KMS-11 (cell line): Measurements from ENCODE around the gene RETREG1.
"Not testable (repeated sequence)": the region's sequence is repeated elsewhere in the genome, so short reads cannot be mapped to it uniquely, and the experiment has no call there.

ENCODE experiments used
- H2AFZ ChIP-seq: fragments of 200-600 bp; sonication (generic); 2 replicates; pipeline ENCODE4 v1.6.1; 2016; ENCODE audit warnings: antibody characterized with exemption, mixed run types, low read depth
- H3K27ac ChIP-seq: fragments of 200-600 bp; sonication (generic); 2 replicates; pipeline ENCODE4 v1.6.1; 2016; ENCODE audit warnings: mild to moderate bottlenecking, mixed run types
- H3K27me3 ChIP-seq: fragments of 200-600 bp; sonication (generic); 2 replicates; pipeline ENCODE4 v1.6.1; 2017; ENCODE audit warnings: mild to moderate bottlenecking, low read depth, mixed run types, moderate library complexity; ENCODE audit not compliant: insufficient read depth
- H3K36me3 ChIP-seq: fragments of 200-600 bp; sonication (generic); 2 replicates; pipeline ENCODE4 v1.6.1; 2017; ENCODE audit warnings: mild to moderate bottlenecking, mixed run types; ENCODE audit not compliant: insufficient read depth
- H3K4me1 ChIP-seq: fragments of 200-600 bp; sonication (generic); 2 replicates; pipeline ENCODE4 v1.6.1; 2016; ENCODE audit warnings: mild to moderate bottlenecking, low read depth, mixed run types; ENCODE audit not compliant: poor library complexity, severe bottlenecking
- H3K4me2 ChIP-seq: fragments of 200-600 bp; sonication (generic); 2 replicates; pipeline ENCODE4 v1.7.0; 2016; ENCODE audit warnings: mild to moderate bottlenecking, mixed run types
- H3K4me3 ChIP-seq: fragments of 200-600 bp; sonication (generic); IDR thresholded peaks from 2 replicates; pipeline ENCODE4 v1.6.1; 2017; ENCODE audit warnings: low read depth, low read length, mixed read lengths; ENCODE audit not compliant: insufficient read depth
- H3K79me2 ChIP-seq: fragments of 200-600 bp; sonication (generic); 2 replicates; pipeline ENCODE4 v1.6.1; 2016; ENCODE audit warnings: low read depth, mixed run types; ENCODE audit not compliant: insufficient read depth
- H3K9ac ChIP-seq: fragments of 200-600 bp; sonication (generic); 2 replicates; pipeline ENCODE4 v1.6.1; 2016; ENCODE audit warnings: mild to moderate bottlenecking, mixed run types
- H4K20me1 ChIP-seq: fragments of 200-600 bp; sonication (generic); 2 replicates; pipeline ENCODE4 v1.6.1; 2016; ENCODE audit warnings: mild to moderate bottlenecking, mixed run types; ENCODE audit not compliant: insufficient read depth
- CTCF ChIP-seq: fragments of 200-600 bp; sonication (generic); conservative IDR thresholded peaks from 2 replicates; pipeline ENCODE4 v1.6.1; 2017; ENCODE audit warnings: low read depth, mild to moderate bottlenecking, antibody characterized with exemption, low read length, moderate library complexity, mixed read lengths

Gene RETREG1

GRCh38 chr5:16548115-16548514 lies 68.7 kb downstream of the RETREG1 start:
- Histone ChIP-seq H3K4me3 (no peak overlapping the region), H3K9ac (no peak overlapping the region), H3K4me1 (no peaks in the 10 kb centered on the region), H3K4me2 (no peak overlapping the region), H4K20me1 (no peaks in the 10 kb centered on the region), H3K79me2 (no peaks in the 10 kb centered on the region), H2AFZ (no peak overlapping the region), H3K27me3 (no peaks in the 10 kb centered on the region), H3K27ac (no peak overlapping the region), H3K36me3 (no peaks in the 10 kb centered on the region)
- TF ChIP-seq CTCF = no peak

GRCh38 chr5:16547200-16547842 lies 69.5 kb downstream of the RETREG1 start:
- Histone ChIP-seq H3K79me2 (no peaks in the 10 kb centered on the region), H3K4me2 (no peak overlapping the region), H3K4me1 (no peaks in the 10 kb centered on the region), H4K20me1 (no peaks in the 10 kb centered on the region), H3K36me3 (no peaks in the 10 kb centered on the region), H3K27me3 (no peaks in the 10 kb centered on the region), H3K4me3 (no peak overlapping the region), H2AFZ (no peak overlapping the region), H3K27ac (no peak overlapping the region), H3K9ac (no peak overlapping the region)
- no peak for TF ChIP-seq CTCF

DNA sequence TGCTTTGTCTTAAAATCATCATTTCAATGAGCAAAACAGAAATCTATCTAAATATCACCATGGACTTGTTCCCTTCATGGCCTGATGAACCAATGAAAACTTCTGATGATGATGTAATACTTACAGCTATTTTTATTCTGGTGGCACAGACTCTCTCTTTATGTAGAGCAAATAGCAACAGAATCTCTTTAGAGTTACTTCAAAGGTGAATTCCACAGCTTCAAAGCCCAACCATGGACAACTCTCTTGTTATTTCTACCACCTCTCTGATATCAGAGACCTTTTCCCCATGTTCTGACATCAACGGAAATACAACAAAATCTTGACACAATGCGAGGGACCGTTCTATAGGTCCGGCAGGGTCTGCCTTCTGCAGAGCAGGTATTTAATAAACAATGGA lies 70.1 kb downstream of the RETREG1 start:
- H4K20me1 ChIP-seq = no peaks in the 10 kb centered on the region
- H2AFZ ChIP-seq = no peak overlapping the region
- no peak overlapping the region for H3K4me2 ChIP-seq
- H3K4me3 ChIP-seq = no peak overlapping the region
- H3K27me3 ChIP-seq = no peaks in the 10 kb centered on the region
- no peaks in the 10 kb centered on the region for H3K79me2 ChIP-seq
- no peak overlapping the region for H3K9ac ChIP-seq
- H3K36me3 ChIP-seq = no peaks in the 10 kb centered on the region
- H3K27ac ChIP-seq = no peak overlapping the region
- no peak for TF ChIP-seq CTCF
- no peaks in the 10 kb centered on the region for H3K4me1 ChIP-seq

DNA sequence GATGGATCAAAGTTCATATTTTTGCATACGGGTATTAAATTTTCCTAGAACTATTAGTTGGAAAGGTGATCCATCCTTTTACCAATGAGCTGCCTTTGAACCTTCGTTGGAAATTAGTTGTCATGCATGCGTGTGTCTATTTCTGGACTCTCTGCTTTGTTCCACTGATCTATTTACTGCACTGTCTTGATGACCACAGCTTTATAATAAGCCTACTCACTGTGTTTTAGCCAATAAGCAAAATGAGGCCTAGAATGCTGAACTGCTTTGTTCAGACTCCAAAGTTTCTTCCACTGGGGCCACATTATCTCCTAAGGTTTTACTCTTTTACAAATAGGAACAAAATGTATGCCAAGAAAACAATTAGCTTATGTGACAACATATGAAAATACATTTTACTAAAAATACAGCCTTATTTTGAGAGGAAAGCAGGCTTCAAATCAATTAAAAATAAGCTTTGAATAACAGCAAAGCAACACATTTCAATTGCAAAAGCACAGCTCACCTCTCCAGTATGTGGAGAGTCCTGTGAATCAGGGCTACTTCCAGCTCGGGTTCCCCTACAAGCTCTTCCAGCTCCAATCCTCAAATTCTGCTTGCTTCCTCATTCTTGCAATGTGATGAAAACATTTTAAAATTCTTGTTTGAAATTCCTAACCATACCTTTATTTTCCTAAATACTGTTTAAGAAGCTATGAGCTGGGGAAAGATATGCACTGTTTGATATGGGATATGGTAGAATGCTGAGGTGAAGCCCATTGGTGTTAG lies 72.0 kb downstream of the RETREG1 start:
- Histone ChIP-seq H3K27me3 (no peaks in the 10 kb centered on the region), H3K27ac (no peak overlapping the region), H3K4me3 (no peak overlapping the region), H3K4me2 (no peak overlapping the region), H3K79me2 (no peaks in the 10 kb centered on the region), H2AFZ (no peak overlapping the region), H3K9ac (no peak overlapping the region), H4K20me1 (no peaks in the 10 kb centered on the region), H3K4me1 (no peaks in the 10 kb centered on the region), H3K36me3 (no peaks in the 10 kb centered on the region)
- no peak for TF ChIP-seq CTCF

GRCh38 chr5:16543206-16543605 lies 73.6 kb downstream of the RETREG1 start:
- not testable (repeated sequence) for H3K79me2 ChIP-seq, H3K9ac ChIP-seq, H4K20me1 ChIP-seq, H3K27ac ChIP-seq, H3K36me3 ChIP-seq, H3K4me3 ChIP-seq, H3K4me1 ChIP-seq, H3K27me3 ChIP-seq, H2AFZ ChIP-seq, H3K4me2 ChIP-seq
